NCI-H69 (cell line): Measurements from ENCODE around the gene SYNRG.
A peak's percentile ranks its signal among the peaks of the same experiment; 100 is the strongest.
"Not testable (repeated sequence)": the region's sequence is repeated elsewhere in the genome, so short reads cannot be mapped to it uniquely, and the experiment has no call there.

ENCODE experiments used
- DNase-seq: peaks from one replicate; lab custom pipeline; 2025; lab: John Stamatoyannopoulos, UW

The SYNRG gene, protein sequence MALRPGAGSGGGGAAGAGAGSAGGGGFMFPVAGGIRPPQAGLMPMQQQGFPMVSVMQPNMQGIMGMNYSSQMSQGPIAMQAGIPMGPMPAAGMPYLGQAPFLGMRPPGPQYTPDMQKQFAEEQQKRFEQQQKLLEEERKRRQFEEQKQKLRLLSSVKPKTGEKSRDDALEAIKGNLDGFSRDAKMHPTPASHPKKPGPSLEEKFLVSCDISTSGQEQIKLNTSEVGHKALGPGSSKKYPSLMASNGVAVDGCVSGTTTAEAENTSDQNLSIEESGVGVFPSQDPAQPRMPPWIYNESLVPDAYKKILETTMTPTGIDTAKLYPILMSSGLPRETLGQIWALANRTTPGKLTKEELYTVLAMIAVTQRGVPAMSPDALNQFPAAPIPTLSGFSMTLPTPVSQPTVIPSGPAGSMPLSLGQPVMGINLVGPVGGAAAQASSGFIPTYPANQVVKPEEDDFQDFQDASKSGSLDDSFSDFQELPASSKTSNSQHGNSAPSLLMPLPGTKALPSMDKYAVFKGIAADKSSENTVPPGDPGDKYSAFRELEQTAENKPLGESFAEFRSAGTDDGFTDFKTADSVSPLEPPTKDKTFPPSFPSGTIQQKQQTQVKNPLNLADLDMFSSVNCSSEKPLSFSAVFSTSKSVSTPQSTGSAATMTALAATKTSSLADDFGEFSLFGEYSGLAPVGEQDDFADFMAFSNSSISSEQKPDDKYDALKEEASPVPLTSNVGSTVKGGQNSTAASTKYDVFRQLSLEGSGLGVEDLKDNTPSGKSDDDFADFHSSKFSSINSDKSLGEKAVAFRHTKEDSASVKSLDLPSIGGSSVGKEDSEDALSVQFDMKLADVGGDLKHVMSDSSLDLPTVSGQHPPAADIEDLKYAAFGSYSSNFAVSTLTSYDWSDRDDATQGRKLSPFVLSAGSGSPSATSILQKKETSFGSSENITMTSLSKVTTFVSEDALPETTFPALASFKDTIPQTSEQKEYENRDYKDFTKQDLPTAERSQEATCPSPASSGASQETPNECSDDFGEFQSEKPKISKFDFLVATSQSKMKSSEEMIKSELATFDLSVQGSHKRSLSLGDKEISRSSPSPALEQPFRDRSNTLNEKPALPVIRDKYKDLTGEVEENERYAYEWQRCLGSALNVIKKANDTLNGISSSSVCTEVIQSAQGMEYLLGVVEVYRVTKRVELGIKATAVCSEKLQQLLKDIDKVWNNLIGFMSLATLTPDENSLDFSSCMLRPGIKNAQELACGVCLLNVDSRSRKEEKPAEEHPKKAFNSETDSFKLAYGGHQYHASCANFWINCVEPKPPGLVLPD (N-terminal part only)

DNA sequence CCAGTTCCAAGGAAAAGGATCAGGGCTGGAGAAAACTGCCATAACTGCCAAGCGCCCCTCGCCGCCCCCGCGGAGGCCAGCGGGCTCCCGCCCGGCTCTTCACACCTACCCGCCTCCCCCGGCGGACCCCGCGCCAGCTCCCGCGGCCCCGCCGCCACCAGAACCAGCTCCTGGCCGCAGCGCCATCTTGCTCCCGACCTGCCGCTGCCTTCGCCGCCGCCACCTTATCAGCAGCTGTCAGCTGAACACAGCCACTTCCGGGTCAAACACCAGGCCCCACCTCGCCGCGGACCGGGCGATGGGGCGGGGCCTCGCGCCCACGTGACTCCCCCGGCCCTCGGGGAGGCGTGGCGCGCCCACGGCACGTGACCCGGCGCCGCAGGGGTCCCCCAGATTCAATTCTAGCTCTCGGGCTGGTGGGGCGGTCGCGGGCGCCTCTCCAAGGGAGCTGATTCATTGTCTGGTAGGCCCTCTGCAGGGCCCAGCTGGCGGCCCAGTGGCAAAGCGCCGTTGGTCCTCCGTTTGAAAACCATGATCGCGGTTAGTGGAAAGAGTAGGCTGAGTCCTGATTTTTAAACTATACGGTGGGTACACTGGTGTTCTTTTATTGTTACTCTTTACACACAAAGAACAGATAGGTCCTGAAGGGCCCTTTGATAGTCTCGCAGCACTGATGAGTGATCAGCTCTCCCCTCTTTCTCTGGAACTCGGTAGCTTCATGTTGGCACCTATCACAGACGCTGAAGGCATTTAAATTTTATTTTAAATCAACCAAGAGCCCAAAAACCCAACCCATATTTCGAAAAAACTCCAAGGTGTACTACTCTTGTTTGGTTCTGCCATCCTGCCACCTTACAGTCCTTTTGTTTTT, at the start of gene SYNRG:
TSS of gene SYNRG (minus strand) at position 249 of the 871 bp plus-strand sequence. CDS start at position 186, 63 bp downstream.
- peak; percentile 99 for DNase-seq

DNA sequence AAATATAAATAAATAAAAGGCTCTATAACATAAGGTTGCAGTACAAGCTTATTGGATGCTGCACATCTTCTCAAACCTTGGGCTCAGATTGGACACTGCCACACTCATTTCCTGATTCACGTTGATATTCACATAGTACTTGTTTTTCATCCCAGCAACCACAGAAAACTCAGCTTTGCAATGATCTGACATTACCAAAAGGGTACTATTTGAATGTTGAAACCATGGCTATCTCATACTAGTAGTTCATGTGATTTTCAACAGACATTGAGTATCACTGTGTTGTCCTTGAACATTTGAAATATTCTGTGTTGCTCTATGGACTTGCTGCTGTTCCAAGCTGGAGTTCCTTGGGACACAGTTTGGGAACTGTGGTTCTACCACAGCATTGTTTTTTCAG, 48.0 kb upstream of the SYNRG start:
- no peak for DNase-seq

DNA sequence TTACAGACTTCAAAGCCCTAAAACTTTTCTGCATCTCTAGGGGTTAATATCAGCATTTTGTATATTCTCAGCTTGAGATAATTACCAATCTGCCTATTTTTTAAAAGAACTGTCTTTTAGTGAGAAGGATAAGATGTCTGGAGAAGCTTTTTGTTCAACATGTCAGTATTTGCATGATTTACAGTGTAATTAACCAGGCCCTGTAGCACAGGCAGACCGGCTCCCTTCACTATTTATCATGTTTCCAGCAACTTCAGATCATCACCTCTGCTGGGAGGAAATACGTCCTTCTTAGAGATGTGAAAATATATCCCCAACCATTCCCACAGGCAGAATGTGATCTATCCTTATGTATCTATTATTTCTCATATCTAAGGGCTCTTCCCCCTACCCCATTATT, 42.6 kb upstream of the SYNRG start:
- peak; percentile 31 for DNase-seq

DNA sequence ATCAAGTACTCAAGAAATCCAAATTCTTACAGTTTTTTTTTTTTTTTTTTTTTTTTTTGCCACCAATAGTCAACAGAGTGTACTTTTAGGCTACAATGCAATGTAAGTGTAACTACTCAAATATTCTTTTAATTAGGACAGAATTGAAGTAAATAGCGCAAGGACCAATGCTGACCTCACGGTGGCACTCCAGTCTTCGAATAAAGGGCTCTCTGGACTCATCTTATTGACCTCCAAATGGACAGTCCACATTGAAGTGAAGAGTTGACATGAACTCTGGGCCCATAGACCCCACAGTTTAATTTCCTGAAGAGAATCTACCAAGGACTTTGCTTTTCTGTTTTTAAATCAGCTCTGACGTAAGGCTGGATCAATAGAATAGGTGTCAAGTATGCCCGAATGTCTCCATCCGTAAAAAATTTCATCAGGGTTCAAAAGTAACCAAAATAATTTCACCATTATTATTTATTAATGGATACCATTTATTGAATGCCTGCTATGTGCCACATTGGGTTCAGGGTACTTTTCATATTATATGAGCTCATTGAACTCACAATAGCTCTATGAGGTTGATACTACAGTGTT, 41.3 kb upstream of the SYNRG start:
- DNase-seq: peak; percentile 53

DNA sequence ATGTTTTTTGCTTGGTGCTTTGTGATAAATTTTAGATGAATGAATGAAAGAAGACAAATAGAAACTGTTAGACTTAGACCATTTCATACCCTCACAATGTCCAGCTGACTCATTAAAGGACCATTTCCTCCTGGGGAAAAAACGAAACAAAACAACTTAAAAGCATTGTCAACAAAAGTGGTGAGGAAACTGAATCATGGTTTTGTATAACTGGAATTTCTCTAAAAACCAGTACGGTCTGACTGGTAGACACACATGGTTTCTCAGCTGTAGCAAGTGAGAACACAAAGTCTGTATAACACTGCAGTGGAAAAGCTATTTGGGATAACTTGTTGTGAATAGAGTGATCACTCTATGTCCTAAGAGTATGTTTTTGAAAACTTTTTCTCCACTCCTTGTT, 39.3 kb upstream of the SYNRG start:
- DNase-seq: no peak

DNA sequence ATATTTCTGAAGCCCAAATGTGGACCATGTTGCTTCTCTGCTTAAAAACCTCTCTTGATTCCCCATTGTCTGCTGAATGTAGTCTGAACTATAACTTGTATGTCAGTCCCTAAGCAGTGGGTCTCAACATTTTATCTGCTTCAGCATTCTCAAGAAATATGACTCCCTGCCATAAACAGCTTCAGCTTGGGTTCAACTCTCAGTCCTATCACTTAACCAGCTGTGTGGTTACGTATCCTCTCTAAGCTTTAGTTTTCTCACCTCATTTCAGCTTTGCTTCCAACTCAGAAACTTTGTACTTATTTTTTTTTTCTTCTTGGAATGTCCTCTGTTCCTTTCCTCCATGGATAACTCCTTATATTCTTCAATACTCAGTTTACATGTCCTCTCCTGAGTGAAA, 38.6 kb upstream of the SYNRG start:
- DNase-seq: no peak

DNA sequence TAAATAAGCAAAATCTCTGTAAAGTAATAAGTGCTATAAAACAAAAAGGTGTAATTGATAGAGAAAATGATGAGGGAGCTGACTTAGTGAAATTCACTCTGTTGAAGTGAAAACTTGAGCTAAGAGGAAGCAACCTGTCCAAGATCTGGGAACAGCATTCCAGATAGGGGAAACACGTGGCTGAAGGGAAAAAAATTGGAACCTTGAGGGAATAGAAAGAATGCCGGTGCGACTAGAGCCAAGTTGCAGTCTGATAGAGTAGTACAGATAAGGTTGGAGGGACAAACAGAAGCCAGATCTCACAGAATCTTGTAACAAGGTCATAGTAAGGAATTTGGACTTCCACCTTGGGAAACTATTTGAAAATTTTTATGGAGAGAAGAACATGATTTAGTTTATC, 34.7 kb upstream of the SYNRG start:
- DNase-seq: peak; percentile 49

DNA sequence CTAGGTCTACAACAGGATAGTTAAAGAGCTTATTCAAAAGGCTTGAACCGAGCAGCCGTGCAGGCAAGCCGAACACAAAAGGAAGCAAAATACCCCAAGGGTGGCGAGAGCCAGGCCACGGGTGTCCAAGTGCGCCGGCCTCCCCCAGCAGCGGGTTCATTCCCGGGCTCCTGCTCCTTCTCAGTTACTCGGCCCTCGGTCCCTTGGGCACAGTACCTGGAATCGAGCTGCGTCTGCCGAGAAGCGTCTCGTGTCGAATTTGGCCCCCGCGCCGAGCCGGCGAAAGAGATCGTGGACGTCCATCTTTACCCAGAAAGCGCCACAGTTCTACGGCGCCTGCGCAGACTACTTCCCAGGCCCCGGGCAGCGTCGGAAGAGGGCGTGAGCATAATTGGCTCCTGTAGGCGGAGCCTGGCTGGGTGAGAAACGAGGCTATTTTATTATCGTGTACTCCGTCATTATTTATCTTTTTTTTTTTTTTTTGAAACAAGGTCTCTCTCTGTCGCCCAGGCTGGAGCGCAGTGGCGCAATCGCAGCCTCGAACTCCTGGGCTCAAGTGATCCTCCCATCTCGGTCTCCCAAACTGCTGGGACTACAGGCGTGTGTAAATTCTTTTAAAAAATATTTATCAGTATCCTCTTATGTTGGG, 34.0 kb upstream of the SYNRG start, which contains the start of gene DDX52:
TSS of gene DDX52 (minus strand) at position 329 of the 649 bp plus-strand sequence. CDS start at position 303, 26 bp downstream.
- peak; percentile 96 for DNase-seq

DNA sequence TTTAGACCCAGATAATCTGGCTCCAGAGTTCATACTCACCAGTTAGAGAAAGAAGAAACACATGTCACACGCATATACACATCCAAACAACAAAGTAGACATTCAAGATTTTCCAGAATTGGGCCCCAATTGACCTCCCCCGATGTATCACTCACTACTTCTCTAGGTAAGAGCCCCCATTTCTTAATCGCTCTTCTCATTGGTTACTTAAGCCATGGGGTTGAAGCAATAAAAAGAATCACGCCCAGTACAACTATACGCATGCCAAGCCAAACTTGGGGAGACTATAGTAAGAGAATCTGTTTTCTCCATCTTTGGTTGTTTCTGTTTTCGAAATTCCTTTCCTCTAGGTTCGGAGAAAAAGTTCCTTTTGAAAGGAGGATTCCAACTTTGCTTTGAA, 33.5 kb upstream of the SYNRG start:
- peak; percentile 49 for DNase-seq

DNA sequence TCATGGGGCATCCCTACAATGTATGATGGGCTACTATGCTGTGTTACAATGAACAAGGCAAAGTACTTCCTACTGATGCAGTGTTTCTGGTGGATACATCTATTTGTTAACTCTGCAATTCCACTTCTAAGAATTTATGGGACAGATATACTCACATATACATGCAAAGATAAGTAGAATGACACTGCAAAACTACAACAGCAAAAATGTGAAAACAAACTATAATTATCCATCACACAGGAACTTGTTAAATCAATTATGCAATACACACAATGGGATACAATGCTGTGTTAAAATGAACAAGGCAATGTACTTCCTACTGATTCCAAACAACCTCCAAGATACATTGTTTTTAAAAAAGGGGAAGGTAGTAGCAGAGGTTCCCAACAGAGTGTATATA, 30.8 kb upstream of the SYNRG start:
- no peak for DNase-seq

DNA sequence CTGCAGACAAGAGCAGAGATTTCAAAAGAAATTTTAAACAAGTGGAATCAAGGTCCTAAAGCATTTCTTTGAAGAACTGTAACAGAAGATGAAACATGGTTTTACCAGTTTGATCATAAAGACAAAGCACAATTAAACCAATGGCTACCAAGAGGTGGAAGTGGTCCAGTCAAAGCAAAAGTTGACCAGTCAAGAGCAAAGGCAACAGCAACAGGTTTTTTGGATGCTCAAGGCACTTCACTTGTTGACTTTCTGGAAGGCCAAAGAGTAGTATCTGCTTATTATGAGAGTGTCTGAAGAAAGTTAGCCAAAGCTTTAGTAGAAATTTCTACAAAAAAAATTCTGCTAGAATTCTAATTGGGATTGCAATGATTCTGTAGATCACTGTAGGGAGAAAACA, 28.7 kb upstream of the SYNRG start:
- no peak for DNase-seq

DNA sequence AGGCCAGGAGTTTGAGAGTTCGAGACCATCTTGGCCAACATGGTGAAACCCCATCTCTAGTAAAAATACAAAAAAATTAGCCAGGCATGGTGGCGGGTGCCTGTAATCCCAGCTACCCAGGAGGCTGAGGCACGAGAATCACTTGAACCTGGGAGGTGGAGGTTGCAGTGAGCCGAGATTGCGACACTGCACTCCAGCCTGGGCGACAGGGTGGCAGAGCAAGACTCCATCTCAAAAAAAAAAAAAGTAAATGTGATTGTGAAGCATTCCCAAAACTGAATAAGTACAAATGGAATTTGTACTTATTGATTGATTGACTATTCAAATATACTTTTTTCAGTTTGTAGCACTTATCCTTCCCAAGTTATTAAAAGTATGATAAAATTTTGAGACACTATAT, 7.2 kb upstream of the SYNRG start:
- DNase-seq: not testable (repeated sequence)

DNA sequence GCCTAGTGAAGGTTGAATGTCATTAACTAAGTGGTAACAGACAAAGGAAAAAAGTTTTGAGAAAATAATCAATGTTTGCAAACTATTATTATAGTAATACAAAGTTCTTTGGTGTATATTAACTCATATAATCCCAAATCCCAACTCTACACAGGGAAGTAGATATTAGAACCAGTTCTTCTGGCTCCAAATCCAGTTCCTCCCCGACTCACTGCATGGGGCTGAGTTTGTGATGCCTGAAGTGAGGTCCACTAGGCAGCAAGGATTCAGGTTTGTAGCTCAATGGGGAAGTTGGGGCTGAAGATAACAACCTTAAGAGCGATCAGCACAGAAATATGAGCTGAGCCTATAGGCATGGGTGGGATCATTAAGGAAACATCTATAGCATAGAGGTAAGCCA, 5.6 kb upstream of the SYNRG start:
- DNase-seq: no peak

DNA sequence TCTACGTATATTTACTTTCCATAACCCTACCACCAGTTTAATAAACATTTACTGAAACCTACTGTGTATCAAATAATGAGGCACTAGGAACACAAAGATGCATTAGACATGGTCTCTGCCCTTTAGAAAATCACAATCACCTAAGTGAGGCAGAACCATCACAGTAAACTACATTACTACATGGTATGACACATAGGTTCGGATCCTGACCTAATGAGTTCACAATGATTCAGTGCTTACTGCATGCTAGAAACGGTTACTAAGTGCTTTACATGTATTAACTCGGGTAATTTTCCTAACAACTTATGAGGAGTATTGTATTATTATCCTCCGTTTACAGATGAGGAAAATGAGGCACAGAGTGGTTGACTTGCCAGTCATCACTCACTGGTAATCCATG, 5.2 kb upstream of the SYNRG start:
- no peak for DNase-seq

DNA sequence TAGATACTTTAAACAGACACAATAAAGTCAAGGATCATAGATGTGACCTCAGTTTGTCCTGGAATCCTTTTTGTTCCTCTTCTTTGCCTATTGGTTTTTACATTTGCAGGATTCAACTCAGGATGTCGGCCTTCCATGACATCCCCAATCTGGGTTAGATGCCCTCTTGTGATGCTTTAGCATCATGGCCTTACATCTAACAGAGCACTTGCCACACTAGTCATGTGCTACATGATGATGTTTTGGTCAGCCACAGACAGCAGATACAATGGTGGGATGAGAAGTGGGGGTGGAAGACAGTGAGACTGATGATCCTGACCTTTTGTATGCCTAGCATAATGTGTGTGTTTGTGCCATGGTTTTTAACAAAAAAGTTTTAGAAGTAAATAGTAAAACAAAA, 1.8 kb upstream of the SYNRG start:
- peak; percentile 11 for DNase-seq

DNA sequence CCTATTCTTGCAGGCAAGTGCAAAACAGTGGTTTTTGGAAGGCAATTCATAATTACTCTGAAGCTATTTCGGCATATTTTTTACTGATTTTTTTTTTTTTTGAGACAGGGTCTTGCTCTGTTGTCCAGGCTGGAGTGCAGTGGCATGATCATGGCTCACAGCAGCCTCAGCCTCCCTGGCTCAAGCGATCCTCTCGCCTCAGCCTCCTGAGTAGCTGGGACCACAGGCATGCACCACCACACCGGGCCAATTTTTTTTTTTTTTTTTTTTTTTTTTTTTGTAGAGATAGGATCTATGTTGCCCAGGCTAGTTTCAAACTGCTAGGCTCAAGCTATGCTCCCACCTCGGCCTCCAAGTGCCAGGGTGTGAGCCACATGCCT, 813 bp upstream of the SYNRG start:
- not testable (repeated sequence) for DNase-seq

DNA sequence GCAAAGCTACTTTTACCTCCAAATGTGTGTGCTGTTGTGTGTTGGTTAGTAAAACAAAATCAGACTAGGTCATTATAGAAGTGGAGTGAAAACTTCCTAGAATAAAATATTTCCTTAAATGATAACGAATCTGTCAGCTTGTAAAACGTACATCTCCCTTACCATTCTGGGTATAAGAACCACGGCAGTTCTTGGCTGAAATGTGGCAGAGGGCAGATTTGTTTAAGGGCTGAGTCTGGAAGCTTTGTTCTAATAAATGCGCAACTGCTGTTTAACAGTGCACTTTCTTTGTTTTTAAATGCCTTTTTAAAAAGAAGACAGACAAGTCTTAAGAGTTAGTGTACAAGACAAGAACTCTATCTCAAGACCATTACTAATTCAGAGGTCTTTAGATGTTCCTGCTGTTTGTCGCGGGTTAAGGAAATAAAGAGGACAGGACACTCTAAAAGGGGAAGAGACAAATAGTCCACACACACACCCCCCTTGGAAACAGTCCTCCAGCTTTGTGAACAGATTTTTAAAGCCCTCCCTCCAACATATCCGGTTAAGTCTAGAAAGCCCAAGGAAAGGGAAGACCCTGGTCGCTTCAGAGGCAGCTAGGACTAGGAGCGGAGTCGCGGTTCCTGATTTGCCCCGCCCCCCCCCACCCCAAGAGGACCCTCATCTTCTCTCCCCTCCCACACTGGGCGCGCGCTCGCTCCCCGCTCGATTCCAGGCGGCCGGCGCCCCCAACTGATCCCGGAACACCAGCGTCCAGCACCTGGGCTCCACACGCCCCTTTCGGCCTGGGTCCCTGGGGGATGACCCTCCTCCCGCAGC, 658 bp downstream of the SYNRG start:
- peak; percentile 82 for DNase-seq

DNA sequence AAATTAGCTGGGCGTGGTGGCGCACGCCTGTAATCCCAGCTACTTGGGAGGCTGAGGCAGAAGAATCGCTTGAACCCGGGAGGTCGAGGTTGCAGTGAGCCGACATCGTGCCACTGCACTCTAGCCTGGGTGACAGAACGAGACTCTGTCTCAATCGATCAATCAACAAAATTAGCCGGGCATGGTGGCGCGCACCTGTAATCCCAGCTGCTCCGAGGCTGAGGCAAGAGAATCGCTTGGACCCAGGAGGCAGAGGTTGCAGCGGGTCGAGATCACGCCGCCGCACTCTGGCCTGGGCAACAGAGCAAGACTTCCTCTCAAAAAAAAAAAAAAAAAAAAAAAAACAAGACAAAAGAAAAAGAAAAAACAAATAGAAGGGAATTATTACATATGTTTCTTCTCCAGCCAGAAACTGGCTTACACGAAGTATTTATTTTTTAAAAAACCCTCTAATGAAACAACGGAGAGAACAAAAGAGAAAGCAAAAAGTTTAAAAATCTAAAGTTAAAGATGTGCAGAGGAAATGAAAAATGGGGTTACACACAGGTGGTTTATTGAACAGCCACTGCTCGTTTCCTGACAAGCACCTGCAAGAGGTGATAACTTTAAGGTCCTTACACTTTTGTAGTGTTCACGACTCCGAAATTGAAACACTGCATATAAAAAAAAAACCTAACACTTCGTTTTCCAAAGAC, 1.4 kb downstream of the SYNRG start:
- no peak for DNase-seq
